ENCODE data around the gene LSM8.
"Not testable (repeated sequence)": the region's sequence is repeated elsewhere in the genome, so short reads cannot be mapped to it uniquely, and the experiment has no call there.

LSM8 gene

DNA sequence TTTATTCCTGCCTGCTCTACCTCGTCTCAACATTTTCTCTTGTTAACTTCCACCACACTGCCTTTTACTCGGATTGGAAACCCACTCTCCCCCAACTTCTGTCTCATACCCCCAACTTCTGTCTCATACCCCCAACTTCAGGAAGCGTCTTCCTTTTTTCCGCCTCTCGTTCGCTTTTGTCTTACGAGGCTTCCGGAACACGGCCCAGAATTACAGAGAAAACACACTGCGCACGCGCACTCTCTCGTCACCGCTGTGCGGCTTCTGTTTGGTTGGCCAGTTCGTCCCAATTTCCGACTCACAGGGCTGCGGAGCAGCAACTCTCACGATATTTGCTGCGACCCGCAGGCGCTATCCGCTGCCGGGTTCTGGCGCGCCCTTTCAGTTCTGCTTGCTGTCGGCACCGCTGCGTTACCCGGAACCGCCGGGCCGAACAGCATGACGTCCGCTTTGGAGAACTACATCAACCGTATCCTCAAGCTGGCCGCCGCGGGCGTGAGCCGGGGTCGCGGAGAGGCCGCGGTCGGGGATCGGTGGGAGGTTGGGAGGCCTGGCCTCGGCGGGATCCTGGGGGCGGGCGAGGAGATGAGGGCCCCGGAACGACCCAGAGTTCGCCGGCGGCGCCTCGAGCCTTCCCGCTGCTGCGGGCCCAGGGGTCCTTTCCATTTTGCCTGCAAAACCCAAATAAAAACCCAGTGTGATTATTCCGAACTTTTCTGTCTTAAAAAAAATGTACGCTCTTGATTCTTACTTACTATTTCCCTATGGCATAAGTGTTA lies at the start of gene LSM8:
TSS of gene LSM8 (plus strand) at position 379 of the 779 bp plus-strand sequence. CDS start at position 439, 60 bp downstream.
- peak; percentile 95 for DNase-seq

- not testable (repeated sequence) for DNase-seq
These were observed 49.5 kb upstream of the LSM8 start for GRCh38 chr7:118134420-118134819.

- no peak for DNase-seq
These were observed 43.5 kb upstream of the LSM8 start for GRCh38 chr7:118140468-118140867.

- no peak for DNase-seq
These were observed 42.0 kb upstream of the LSM8 start for GRCh38 chr7:118142012-118142411.

DNA sequence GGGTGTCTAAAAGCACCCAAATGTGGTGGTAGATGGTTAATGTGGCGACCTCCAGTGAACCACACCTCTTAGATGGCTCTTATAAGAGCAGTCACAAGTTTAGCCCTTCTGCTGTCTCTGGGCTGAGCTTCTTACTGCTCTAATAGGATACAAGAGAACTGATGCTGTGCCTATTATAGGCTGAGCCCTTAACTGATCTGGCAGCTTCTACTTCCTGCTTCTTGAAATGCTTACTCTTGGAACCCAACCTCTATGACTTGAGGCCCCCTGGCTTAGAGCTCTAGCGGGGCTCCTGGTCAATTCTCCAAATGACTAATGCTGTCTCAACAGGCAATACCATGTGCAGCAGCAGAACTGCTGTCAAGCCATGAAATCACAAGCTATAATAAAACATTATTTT lies 35.0 kb upstream of the LSM8 start:
- DNase-seq, result no peak

DNA sequence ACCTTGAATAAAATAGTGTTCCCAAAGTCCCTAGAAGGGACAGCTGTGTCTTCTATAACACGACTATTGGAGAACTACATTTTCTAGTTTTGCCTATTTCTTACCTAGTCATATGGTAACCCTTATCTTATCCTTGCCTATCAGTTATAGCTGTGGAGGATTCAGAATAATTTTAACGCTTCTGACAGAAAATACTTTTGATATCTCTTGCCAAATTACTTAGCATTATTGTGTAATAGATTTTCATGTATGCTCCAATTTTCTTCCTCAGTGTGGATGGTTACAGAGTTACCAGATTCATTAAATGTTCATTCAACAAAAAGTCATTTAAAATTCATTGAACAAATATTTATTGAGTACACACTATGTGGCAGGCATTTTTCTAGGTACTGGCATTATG lies 34.6 kb upstream of the LSM8 start:
- DNase-seq, result no peak

- no peak for DNase-seq
These were observed 32.3 kb upstream of the LSM8 start for GRCh38 chr7:118151671-118152070.

DNA sequence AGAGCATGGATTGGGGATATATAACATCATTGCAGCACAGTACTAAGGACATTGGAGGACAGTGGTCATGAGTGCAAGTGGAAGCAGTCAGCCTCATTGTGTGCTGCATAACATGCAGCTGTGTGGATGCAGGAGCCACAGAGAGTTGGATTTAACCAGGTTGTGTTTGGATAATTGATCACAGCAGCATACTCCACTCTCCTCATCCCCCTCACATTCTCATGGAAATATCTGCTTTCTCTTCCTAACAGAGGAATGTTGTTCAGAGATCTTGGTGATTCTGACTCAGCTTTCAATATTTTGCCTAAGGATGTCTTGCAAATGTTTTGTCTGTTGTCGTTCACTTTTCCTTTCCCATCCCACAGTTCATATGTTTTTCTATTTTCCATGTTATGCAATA lies 31.8 kb upstream of the LSM8 start:
- no peak for DNase-seq

DNA sequence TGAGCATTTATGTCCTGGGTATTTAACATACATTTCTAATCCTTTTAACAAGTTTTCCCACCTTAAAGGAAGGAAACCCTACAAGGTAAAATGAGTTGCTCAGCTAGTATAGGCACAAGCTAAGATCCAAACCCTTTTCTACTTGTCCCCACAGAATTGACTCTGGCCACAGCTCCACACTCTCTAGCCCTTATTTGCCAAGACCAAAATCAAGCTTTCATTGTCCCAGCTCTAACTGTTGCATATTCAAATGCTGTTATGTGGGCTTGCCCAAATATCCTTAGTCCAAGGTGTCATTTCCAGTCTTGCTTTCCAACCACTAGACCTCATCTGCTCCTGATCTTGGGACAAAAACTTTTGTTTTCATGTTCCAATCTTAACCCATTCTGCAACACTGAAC lies 31.3 kb upstream of the LSM8 start:
- no peak for DNase-seq

- peak; percentile 46 for DNase-seq
These were observed 30.3 kb upstream of the LSM8 start for GRCh38 chr7:118153551-118154177.

DNA sequence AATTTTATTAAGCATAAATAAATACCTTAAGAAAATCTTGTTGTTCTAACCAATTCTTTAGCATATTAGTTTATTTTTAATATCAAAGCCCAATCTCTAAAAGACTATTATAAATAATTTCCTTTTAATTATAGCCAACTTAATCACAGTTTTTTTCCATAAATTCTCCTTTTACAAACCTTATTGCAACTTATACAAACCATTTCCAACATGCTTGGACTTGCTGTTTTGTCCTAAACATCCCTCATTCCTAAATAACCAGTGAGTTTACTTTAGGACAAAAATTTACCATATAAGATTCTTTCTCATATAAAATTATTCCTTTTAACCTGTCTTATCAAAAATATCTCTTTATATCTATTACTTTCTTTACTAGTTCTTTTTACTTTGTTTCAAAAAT lies 25.2 kb upstream of the LSM8 start:
- DNase-seq, result no peak

DNA sequence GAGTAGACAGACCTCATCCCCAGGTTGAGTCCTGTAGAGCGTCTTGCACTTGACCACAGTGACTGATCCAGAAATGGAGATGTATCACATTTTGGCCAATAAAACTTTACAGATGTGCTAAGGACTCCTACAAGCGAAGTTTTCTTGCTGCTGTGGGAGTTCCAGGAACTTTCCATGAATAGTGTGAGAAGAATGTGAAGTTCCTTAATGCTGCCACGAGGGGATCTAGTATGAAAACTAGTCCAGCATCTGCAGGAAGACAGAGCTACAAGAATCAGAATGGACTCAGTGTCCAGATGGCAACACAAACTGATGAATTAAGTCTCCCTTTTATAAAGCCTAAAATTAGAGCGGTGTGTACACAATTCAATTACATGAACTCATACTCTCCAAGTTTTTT lies 14.8 kb upstream of the LSM8 start:
- no peak for DNase-seq

GRCh38 chr7:118175740-118176139 lies 8.2 kb upstream of the LSM8 start:
- no peak for DNase-seq

GRCh38 chr7:118179191-118179590 lies 4.8 kb upstream of the LSM8 start:
- DNase-seq, result no peak

- DNase-seq, result no peak
These were observed 1.2 kb upstream of the LSM8 start for GRCh38 chr7:118182593-118183427.

DNA sequence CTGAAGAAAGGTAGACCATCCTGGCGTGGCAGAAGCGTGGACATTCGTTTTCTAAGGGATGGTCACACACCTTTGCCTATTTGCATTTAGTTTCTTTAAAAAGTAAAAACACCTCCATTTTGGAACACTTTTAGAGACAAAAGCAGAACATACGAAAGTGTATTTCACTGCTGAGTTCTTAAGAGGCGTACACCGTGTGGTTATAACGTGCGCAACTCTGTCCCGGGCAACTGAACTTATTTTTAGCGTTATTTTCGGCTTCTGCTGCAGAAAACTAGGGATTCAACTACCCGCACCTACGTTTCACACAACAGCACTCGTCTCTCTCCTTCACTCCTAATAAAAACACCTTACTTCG lies 557 bp upstream of the LSM8 start:
- DNase-seq, result peak; percentile 12

DNA sequence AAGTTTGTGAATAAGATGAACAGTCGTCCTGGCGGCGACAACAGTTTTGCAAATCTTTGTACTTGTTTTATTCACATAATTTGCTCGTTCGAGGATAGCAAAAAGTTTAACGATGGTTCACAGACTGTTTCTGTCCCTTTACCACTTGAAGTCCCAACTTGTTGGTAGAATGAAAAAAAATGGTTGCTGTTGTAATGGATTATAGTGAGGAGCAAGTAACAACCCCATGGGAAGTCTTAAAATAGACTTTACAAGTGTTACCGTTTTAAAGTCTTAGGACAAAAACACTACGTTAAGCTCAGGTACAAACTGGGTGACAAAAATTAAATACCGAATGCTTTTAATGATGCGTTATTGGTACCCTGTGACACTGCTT lies 589 bp downstream of the LSM8 start:
- DNase-seq, result no peak

DNA sequence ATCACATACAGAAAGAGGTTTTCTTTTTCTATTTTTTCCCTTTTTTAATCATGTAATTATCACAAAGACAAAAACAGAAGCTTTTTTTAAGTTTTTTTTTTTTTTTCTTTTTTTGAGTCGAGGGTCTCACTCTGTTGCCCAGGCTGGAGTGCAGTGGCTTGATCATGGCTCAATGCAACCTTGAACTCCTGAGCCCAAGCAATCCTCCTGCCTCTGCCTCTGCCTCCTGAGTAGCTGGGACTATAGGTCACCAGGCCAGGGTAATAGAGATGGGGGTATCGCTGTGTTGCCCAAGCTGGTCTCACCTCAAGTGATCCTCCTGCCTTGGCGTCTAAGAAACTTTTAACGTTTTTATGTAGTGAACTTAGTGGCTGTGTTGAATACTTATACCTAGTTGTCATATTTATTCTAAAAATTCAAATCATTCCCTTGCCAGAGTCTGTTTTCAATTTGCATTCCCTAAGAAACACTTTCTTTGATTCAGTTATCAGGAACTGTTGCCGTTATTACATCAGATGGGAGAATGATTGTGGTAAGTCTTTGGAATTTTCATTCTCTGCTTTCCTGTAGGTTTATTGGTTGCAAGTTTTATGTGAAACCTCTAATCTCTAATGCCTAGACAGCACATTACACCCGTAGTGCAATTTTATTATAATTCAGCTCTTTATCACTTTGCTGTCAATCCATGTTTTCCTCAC lies 1.3 kb downstream of the LSM8 start:
- DNase-seq, result no peak

DNA sequence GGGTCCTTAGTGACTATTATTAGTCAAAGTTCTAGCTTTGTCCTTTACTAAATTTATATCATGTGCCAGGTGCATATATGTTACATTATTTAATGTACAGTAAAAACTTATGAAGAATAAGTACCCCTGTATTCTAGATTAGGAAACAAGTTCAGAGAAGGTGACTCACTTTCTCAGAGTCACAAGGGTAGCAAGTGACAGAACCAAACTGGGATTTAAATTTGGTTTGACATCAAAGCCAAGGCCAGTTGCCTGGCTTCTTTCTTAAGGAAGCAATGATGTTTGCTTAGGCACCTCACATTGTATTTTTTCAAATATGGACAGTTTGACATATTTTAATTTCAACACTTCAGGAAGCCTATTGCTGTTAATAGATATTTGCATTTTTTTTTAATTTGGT lies 2.5 kb downstream of the LSM8 start:
- DNase-seq, result no peak

GRCh38 chr7:118194571-118194970 lies 10.6 kb downstream of the LSM8 start:
- no peak for DNase-seq

DNA sequence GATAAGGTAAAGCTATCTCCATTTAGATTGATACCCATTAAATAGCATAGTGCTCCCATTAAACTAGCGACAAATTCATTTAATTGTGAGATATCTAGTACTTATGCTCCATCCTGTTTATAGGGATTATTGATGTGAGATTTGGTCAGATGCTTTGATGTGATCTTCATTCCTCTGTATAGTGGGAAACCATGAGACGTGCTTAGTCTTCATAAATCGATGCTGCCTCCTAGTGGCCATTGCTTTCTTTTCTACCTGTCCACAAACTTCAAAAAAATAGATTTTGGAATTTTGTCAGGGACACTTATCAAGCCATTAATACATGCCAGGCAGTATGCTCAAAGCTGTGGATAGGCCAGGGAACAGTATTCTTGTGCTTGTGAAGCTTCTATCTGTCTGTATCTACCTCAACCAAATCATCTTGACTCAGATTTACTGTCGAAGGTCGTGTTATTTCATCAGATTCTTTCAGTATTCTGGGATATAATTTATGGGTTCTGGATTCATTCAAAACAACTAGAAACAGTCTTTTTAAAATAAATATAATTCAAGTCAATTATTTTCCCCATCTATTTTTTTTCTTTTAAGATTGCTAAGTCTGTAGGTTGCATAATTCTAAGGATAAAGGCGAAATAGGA lies 12.0 kb downstream of the LSM8 start:
- peak; percentile 33 for DNase-seq

- DNase-seq, result no peak
These were observed 18.1 kb downstream of the LSM8 start for GRCh38 chr7:118202061-118202460.
